Hematopoietic multipotent progenitor cell (in vitro differentiated cells): ENCODE results near the gene SEMA4F. TPM values are rescaled to one million over a fixed set of nuclear protein-coding genes. Genes with fewer than 3 reads are reported as not detected.
"Not testable (repeated sequence)": the region's sequence is repeated elsewhere in the genome, so short reads cannot be mapped to it uniquely, and the experiment has no call there.

Experiments
- DNase-seq, 3 donors: peaks; one replicate each; pipeline ENCODE4 v3.0.0-alpha.2; 2011 to 2015; ENCODE audit warnings: low read depth in 2 of 3, low spot score in 2 of 3
- total RNA-seq: library from RNA; depleted of rRNA; stranded (reverse); fragments of >200 nt; gene quantifications from one replicate; pipeline ENCODE4 v1.2.3, GENCODE V29; 2012

The SEMA4F gene
- 4.8 TPM for total RNA-seq

DNA sequence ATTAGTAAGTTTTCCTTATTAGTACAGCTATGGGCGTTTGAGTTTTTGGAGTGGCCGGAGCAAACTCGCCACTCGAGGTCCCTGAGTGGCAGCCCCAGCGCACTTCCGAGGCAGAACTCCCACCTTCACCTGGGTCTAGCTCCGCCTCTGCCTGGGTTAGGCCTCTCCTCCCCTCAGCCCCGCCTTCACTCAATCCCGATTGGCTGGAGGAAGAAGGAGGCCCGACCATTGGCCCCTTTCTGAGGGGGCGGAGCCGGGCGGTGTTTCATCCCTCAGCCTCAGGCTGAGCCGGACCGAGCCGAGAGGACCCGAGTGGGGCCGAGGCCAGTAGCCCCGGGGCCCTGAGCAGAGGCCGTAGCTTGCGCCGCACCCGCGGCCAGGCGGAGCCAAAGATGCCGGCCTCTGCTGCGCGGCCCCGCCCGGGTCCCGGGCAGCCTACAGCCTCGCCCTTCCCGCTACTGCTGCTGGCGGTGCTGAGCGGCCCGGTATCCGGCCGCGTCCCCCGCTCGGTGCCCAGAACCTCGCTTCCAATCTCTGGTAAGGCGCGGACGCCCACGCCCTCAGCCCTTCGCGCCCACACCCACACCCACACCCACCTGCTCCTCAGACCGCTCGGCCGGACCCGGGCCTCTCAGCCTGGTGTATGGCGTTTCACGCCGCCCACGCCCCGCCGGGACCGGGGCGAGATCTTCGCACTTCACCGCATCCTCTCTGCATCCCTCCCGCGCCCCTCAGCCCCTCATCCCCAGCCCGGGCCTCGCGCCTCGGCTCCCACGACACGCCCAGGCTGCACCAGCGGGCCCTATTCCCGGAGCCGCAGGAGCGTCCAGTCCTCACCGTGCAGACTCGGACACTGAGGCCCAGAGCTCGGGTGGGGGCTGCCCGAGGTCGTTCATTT, at the start of gene SEMA4F:
SEMA4F (plus strand) TSS at position 263 of the 898 bp plus-strand sequence; CDS start at position 393, 130 bp downstream.
- DNase-seq = peak; percentile 71 to 96 (median 93)

DNA sequence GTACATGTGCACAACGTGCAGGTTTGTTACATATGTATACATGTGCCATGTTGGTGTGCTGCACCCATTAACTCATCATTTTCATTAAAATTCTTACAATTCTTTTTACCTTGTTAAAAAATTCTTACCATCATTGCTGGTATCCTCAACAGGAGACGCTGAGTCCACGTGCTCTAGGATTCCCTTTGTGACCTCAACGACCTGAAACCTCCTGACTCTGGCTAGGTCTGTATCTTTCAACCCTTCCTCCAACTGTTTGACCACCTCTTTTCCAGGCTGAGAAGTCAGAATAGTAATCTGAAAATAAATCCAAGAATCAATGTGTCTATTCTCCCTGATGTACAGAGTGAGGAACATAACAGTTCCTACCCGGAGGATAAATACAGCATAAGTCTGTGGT, 47.1 kb upstream of the SEMA4F start:
- no peak for DNase-seq

DNA sequence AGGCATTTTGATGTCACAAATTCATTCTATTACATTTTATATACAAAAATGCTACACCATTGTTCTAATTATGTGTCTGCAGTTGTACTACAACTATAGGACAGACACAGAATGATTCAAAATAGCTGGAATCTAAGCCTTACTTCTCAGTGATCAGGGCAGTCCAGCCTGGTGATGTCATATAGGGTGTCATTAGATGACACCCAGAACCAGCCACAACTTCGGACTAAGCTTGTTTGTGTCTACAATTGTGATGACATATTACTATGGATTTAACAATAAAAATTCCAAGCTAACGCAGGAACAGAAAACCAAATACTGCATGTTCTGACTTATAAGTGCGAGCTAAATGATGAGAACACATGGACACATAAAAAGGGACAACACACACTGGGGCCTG, 36.9 kb upstream of the SEMA4F start:
- DNase-seq = no peak

DNA sequence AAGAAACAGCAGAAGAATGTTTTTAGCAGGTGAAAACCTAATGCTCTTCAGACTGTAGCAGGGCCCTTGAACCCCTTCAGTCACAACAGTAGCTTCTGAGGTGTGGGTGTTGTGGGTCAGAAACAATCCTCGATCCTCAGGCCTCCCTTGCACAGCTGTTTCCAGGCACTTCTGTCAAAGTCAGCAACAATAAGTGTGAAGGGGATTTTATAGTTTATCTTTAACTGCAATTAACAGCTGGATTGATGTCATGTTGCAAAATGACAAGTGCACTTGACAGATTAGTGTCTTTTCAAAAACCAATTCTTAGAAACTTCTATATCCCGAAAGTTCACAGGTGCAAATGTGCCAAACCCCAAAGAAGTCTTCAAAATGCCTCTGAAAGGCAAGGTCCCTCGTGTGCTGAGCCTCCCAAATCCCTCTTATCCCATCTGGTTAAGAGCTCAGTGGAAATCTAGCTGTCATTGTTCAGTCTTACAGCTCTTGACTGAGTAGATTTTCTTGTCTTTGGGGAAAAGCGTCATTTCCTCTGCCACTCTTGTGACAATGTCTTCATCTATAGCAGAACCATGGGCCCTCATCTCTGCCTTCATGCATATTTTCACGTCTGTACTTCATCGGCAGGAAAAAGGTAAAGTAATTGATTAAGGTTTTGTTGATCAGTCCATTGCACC, 35.5 kb upstream of the SEMA4F start:
- no peak for DNase-seq

GRCh38 chr2:74619651-74620297, 34.3 kb upstream of the SEMA4F start:
- DNase-seq = no peak

DNA sequence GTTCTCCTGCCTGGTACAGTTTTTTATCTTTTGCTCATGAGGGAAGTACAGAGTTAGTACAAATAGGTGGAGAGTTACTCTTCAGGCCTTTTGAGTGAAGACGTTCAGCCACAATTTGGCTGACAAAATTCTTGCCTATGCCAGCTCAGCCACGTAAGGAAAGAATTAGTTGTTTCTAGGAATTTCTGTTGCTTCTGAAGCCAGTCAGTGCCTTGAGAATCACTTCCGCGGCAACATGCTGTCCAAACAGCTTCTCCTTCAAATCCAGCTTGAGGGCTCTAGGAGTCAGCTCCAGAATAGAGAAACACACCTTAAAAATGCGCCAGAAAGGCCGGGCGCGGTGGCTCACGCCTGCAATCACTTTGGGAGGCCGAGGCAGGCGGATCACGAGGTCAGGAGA, 33.4 kb upstream of the SEMA4F start:
- no peak for DNase-seq

DNA sequence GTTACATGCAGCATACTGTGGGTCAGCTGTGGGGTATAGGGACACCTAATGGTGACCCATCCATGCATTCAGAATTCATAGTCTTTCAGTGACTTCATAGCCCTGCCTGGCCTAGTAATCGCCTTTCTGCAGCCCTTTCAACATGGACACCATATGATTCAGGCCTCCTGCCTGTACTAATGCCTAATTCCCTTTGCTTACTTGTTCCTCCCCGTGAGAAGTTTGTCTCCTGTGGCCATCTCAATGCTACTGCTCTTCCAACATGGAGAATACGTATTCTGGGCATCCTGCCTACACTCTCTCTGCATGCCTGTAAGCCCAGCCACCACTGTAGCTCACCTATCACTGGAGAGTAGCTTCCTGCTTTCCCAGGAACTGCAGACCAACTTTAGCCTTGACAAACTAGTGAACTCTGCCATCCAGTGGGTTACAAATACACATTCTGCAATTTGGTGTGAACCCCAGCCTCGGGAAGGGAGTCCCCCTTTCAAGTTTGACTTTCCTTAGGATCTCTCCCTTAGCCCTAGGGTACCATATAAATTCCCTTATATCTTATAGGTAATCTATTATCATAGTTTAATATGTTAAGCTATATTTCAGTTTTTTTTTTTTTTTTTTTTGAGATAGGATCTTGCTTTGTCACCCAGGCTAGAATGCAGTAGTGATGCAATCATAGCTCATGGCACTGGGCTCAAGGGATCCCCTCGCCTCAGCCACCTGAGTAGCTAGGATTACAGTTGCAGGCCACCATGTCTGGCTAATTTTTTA, 28.2 kb upstream of the SEMA4F start:
- no peak for DNase-seq

GRCh38 chr2:74628538-74629105, 25.4 kb upstream of the SEMA4F start:
- no peak for DNase-seq

- DNase-seq = not testable (repeated sequence)
Observed at GRCh38 chr2:74630454-74630853, 23.6 kb upstream of the SEMA4F start.

- DNase-seq = no peak
Observed at GRCh38 chr2:74632209-74632938, 21.7 kb upstream of the SEMA4F start.

GRCh38 chr2:74632939-74633312, 21.1 kb upstream of the SEMA4F start:
- no peak for DNase-seq

DNA sequence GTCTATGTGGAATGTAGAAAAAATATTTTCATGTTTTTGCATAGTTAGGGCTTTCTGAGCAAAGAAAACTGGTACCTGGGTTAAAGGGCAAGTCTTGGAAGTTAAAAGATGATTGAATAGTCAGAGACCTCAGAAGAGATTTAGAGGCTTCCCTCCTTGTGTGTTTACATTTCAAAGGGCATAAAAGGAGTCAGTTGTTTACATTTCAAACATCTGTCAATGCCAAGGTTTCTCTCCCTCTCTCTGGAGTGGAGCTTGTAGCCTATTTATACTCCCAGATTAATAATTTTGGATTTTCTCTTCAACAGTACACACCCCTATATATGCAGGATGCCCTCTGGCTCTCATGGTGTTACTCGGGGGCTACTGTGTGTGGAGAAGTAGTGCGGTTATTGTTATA, 14.5 kb upstream of the SEMA4F start:
- DNase-seq = no peak

DNA sequence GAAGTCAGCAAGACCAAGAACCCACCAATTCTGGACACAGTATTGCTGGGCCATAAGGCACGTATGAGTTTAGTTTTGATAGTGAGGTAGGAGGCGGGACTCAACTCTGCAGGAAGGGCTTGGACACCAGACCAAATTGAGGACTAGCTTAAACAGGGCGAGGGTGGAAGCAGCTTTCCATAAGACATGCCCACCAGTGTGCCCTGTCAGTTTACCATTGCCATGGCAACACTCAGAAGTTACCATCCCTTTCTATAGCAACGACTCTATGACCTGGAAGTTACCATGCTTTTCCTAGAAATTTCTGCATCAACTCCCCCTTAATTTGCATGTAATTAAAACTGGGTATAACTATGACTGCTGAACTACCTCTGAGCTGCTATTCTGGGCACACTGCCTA, 8.7 kb upstream of the SEMA4F start:
- no peak for DNase-seq

GRCh38 chr2:74646201-74646600, 7.8 kb upstream of the SEMA4F start:
- DNase-seq = no peak

DNA sequence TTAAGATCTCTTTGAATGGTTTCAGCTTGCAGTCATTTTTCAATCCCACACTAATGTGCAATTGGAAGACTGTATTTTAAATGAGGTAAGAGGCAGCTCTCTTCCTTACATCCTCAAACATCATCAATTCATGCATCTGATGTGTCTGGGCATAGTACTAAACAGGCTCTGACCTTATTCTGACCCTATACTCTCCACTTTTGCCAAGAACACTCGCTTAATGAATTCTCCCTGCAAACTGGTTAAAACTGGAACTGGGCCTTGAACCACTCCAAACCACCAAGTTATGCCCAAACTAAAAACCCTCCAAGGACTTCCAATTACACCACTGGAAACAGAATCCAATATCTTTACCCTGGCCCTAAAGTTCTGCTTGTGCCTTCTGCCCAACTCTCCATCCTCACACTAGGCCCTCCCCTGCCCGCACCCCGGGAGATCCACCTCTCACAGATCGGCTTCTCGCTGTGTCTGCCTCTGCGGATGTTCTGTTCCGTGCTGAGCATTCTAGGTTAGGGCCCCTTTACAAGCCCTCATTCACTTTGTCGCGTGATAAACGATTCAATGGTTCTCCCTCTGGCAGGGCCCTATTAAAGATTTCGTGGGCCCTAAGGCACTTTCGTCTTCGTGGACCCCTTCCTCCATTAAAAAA, 7.1 kb upstream of the SEMA4F start:
- no peak for DNase-seq

DNA sequence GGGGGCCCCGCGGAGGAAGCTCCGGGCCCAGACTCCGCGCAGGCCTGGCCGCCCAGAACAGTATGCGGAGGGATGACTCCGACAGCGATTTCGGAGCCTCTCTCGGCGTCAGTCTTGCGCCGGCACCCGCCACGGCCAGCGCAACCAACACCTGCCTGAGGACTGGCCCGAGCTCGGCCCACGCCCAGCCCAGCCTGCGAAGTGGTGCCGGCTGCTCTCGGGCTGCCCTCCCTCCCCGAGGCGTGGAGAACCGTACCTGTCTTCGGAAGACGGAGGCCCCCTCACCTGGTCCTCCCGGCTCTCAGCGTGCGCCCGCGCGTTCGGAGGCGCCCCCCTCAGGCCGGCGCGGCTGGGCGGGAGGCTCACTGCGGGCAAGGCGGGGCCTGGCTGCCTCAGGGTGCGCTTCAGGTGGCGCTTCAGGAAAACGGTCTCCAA, 6.0 kb upstream of the SEMA4F start, which contains the start of gene M1AP:
M1AP (minus strand) TSS at position 322 of the 435 bp plus-strand sequence. CDS start 8,055 bp downstream, outside the sequence.
- peak in 2 of 3 donors; percentile 20 to 25 for DNase-seq

- no peak for DNase-seq
Observed at GRCh38 chr2:74653589-74653984, 460 bp upstream of the SEMA4F start.

GRCh38 chr2:74655579-74655978, 1.5 kb downstream of the SEMA4F start:
- no peak for DNase-seq

DNA sequence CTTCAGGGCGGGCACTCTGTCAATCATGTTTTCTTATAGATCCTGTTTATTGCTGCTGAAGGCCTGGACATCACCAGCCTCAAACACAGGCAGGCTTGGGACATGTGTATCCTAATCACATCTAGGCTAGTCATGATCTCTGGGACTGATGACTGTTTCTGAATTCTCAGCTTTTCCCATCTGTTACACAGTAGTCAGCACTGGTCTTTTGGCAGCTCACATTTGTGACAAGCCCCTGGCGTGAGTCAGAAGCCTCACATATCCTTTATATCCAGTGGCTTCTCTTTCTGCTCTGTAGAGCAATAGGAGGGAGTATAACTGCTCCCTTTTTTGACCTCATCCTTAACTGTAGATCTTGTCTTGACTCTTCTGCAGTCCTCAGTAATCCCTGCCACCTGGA, 4.5 kb downstream of the SEMA4F start:
- no peak for DNase-seq
